Measurements from ENCODE around the gene INPP4B. TPM values are rescaled to one million over a fixed set of nuclear protein-coding genes. Genes with fewer than 3 reads are reported as not detected.

INPP4B gene
- total and polyA plus RNA-seq, 2 experiments from 2014 or later, result 20.3 to 27.5 TPM

DNA sequence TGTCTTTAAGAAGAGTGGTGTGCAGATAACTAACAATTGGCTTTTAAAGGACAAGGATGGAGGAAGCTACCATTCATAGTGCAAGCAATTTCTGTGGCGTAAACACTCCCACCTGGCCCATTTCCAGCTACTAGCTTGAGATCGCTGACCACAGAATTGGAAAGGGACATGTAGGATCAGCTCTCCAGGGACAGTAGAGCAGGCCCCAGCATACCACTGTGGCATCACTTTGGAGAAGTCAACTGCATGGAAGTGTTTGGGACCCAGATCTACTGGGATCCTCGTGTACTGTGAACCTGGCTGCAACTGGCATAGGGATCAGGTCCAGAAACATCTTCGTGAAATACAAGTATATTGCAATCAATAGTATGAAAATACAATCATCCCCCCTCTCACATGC, 515.0 kb downstream of the INPP4B start:
- Histone ChIP-seq H2AFZ (no peak overlapping the region), H3K9ac (no peak overlapping the region), H3K27ac (no peak overlapping the region), H3F3A (ENCODE audit: insufficient read depth) (no peaks in the 10 kb centered on the region), H3K4me1 (ENCODE audit: insufficient read depth) (no peaks in the 10 kb centered on the region), H3K4me3 (no peak overlapping the region), H3K9me2 (ENCODE audit: insufficient read depth) (no peaks in the 10 kb centered on the region), H3K9me3 (ENCODE audit: low read depth) (no peaks in the 10 kb centered on the region), H3K36me3 (ENCODE audit: low read depth) (no peaks in the 10 kb centered on the region), H4K20me1 (ENCODE audit: insufficient read depth) (no peaks in the 10 kb centered on the region), H3K79me2 (ENCODE audit: insufficient read depth) (peaks cover 71% of the 10 kb centered on the region), H3K4me2 (ENCODE audit: unreplicated experiment) (no peak overlapping the region), H3K27me3 (replicated peaks; ENCODE audit: insufficient read depth) (no peaks in the 10 kb centered on the region)
- TF ChIP-seq EZH2 (IDR thresholded peaks at IDR 0.05; ENCODE audit: insufficient read depth, poor library complexity, severe bottlenecking) (no peak), EZH2phosphoT487 (IDR thresholded peaks at IDR 0.05; ENCODE audit: insufficient read depth, low read depth) (no peak)
- 92 to 95% methylated on average over 4 of the region's 4 CpGs for WGBS, 2 experiments (ENCODE audit: low coverage in 1 of 2, low lambda C conversion rate in 2 of 2, missing lambda C conversion rate in 2 of 2)
- in situ Hi-C loops (cut with MboI), result no loop called here
- no peak for DNase-seq

- Histone ChIP-seq H3K36me3 (ENCODE audit: low read depth) (no peaks in the 10 kb centered on the region), H3K4me3 (no peak overlapping the region), H2AFZ (no peak overlapping the region), H4K20me1 (ENCODE audit: insufficient read depth) (no peaks in the 10 kb centered on the region), H3K9me2 (ENCODE audit: insufficient read depth) (no peaks in the 10 kb centered on the region), H3K4me1 (ENCODE audit: insufficient read depth) (no peaks in the 10 kb centered on the region), H3K4me2 (ENCODE audit: unreplicated experiment) (no peak overlapping the region), H3K27ac (no peak overlapping the region), H3K27me3 (replicated peaks; ENCODE audit: insufficient read depth) (no peaks in the 10 kb centered on the region), H3K9ac (no peak overlapping the region), H3K9me3 (ENCODE audit: low read depth) (no peaks in the 10 kb centered on the region), H3F3A (ENCODE audit: insufficient read depth) (no peaks in the 10 kb centered on the region), H3K79me2 (ENCODE audit: insufficient read depth) (peaks cover 71% of the 10 kb centered on the region)
- TF ChIP-seq EZH2 (IDR thresholded peaks at IDR 0.05; ENCODE audit: insufficient read depth, poor library complexity, severe bottlenecking) (no peak), EZH2phosphoT487 (IDR thresholded peaks at IDR 0.05; ENCODE audit: insufficient read depth, low read depth) (no peak)
- DNase-seq, result no peak
- in situ Hi-C loops (cut with MboI), result no loop called here
- 98% methylated on average over 5 of the region's 5 CpGs for WGBS, 2 experiments (ENCODE audit: low coverage in 1 of 2, low lambda C conversion rate in 2 of 2, missing lambda C conversion rate in 2 of 2)
Measured at GRCh38 chr4:142330311-142330710, 515.8 kb downstream of the INPP4B start.

GRCh38 chr4:142329313-142329712, 516.8 kb downstream of the INPP4B start:
- H3K27ac ChIP-seq, result no peak overlapping the region
- no peaks in the 10 kb centered on the region for H3K9me3 ChIP-seq (ENCODE audit: low read depth)
- H3K36me3 ChIP-seq (ENCODE audit: low read depth), result no peaks in the 10 kb centered on the region
- H3K4me1 ChIP-seq (ENCODE audit: insufficient read depth), result no peaks in the 10 kb centered on the region
- H4K20me1 ChIP-seq (ENCODE audit: insufficient read depth), result no peaks in the 10 kb centered on the region
- peaks cover 75% of the 10 kb centered on the region for H3K79me2 ChIP-seq (ENCODE audit: insufficient read depth)
- no peak for TF ChIP-seq EZH2phosphoT487 (IDR thresholded peaks at IDR 0.05; ENCODE audit: insufficient read depth, low read depth)
- TF ChIP-seq EZH2 (IDR thresholded peaks at IDR 0.05; ENCODE audit: insufficient read depth, poor library complexity, severe bottlenecking), result no peak
- in situ Hi-C loops (cut with MboI), result no loop called here
- no peak overlapping the region for H2AFZ ChIP-seq
- H3K4me3 ChIP-seq, result no peak overlapping the region
- no peak overlapping the region for H3K4me2 ChIP-seq (ENCODE audit: unreplicated experiment)
- no peak overlapping the region for H3K9ac ChIP-seq
- DNase-seq, result no peak
- no peaks in the 10 kb centered on the region for H3K27me3 ChIP-seq (replicated peaks; ENCODE audit: insufficient read depth)
- H3K9me2 ChIP-seq (ENCODE audit: insufficient read depth), result no peaks in the 10 kb centered on the region
- no peaks in the 10 kb centered on the region for H3F3A ChIP-seq (ENCODE audit: insufficient read depth)
- 73 to 83% methylated on average over 1 of the region's 1 CpG for WGBS, 2 experiments (ENCODE audit: low coverage in 1 of 2, low lambda C conversion rate in 2 of 2, missing lambda C conversion rate in 2 of 2)

DNA sequence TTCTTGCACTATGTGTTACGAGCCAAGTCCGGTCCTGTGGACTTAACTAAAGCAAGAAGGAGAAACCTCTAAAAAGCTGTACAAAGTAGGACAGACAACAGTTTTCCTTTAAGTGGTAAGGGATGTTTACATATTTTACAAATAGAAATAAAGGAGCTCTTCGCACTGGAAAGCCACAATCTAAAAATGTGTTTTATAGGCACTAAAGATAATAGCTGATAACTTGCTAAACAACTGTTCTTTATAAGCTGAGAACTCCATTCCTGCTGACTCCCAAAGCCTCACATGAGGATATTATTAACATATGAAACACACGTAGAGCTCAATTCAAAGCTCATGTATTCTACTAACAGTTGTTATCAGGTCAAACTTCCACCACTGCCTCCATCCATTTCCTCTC, 519.9 kb downstream of the INPP4B start:
- H3K4me2 ChIP-seq (ENCODE audit: unreplicated experiment), result no peak overlapping the region
- 86 to 91% methylated on average over 4 of the region's 4 CpGs for WGBS, 2 experiments (ENCODE audit: low coverage in 1 of 2, low lambda C conversion rate in 2 of 2, missing lambda C conversion rate in 2 of 2)
- no peak overlapping the region for H3K4me3 ChIP-seq
- no peak overlapping the region for H2AFZ ChIP-seq
- TF ChIP-seq EZH2phosphoT487 (IDR thresholded peaks at IDR 0.05; ENCODE audit: insufficient read depth, low read depth), result no peak
- TF ChIP-seq EZH2 (IDR thresholded peaks at IDR 0.05; ENCODE audit: insufficient read depth, poor library complexity, severe bottlenecking), result no peak
- H3K9ac ChIP-seq, result no peak overlapping the region
- H3K9me3 ChIP-seq (ENCODE audit: low read depth), result no peaks in the 10 kb centered on the region
- H3K79me2 ChIP-seq (ENCODE audit: insufficient read depth), result peaks cover 75% of the 10 kb centered on the region
- H3K36me3 ChIP-seq (ENCODE audit: low read depth), result no peaks in the 10 kb centered on the region
- no peak for DNase-seq
- no peaks in the 10 kb centered on the region for H4K20me1 ChIP-seq (ENCODE audit: insufficient read depth)
- no peaks in the 10 kb centered on the region for H3K27me3 ChIP-seq (replicated peaks; ENCODE audit: insufficient read depth)
- H3F3A ChIP-seq (ENCODE audit: insufficient read depth), result no peaks in the 10 kb centered on the region
- no peak overlapping the region for H3K27ac ChIP-seq
- in situ Hi-C loops (cut with MboI), result no loop called here
- H3K4me1 ChIP-seq (ENCODE audit: insufficient read depth), result no peaks in the 10 kb centered on the region
- H3K9me2 ChIP-seq (ENCODE audit: insufficient read depth), result no peaks in the 10 kb centered on the region

GRCh38 chr4:142324572-142324971, 521.5 kb downstream of the INPP4B start:
- in situ Hi-C loops (cut with MboI), result no loop called here
- H3K9me3 ChIP-seq (ENCODE audit: low read depth), result no peaks in the 10 kb centered on the region
- no peaks in the 10 kb centered on the region for H3K9me2 ChIP-seq (ENCODE audit: insufficient read depth)
- H3K27me3 ChIP-seq (replicated peaks; ENCODE audit: insufficient read depth), result no peaks in the 10 kb centered on the region
- no peak overlapping the region for H3K9ac ChIP-seq
- H3K4me3 ChIP-seq, result no peak overlapping the region
- H3K79me2 ChIP-seq (ENCODE audit: insufficient read depth), result peaks cover 63% of the 10 kb centered on the region
- TF ChIP-seq EZH2phosphoT487 (IDR thresholded peaks at IDR 0.05; ENCODE audit: insufficient read depth, low read depth) (no peak), EZH2 (IDR thresholded peaks at IDR 0.05; ENCODE audit: insufficient read depth, poor library complexity, severe bottlenecking) (no peak)
- no peak overlapping the region for H3K4me2 ChIP-seq (ENCODE audit: unreplicated experiment)
- no peaks in the 10 kb centered on the region for H3F3A ChIP-seq (ENCODE audit: insufficient read depth)
- H2AFZ ChIP-seq, result no peak overlapping the region
- no peaks in the 10 kb centered on the region for H3K4me1 ChIP-seq (ENCODE audit: insufficient read depth)
- H3K36me3 ChIP-seq (ENCODE audit: low read depth), result no peaks in the 10 kb centered on the region
- no peak for DNase-seq
- H3K27ac ChIP-seq, result no peak overlapping the region
- WGBS, 2 experiments (ENCODE audit: low coverage in 1 of 2, low lambda C conversion rate in 2 of 2, missing lambda C conversion rate in 2 of 2), result 91 to 100% methylated on average over 1 of the region's 1 CpG
- no peaks in the 10 kb centered on the region for H4K20me1 ChIP-seq (ENCODE audit: insufficient read depth)

Data from GM23248 (cell line).